Ascending aorta (tissue), 2 donors: Measurements from ENCODE around the gene TUBG1. TPM values are rescaled to one million over a fixed set of nuclear protein-coding genes. Genes with fewer than 3 reads are reported as not detected.
"Not testable (repeated sequence)": the region's sequence is repeated elsewhere in the genome, so short reads cannot be mapped to it uniquely, and the experiment has no call there.

ENCODE experiments used
- DNase-seq, 2 donors: peaks; one replicate each; pipeline ENCODE4 v3.0.0-alpha.2; 2019; ENCODE audit warnings: low spot score in 2 of 2
- H3K27ac ChIP-seq, 2 donors: fragments of 200-600 bp; sonication (generic); one replicate each; pipeline ENCODE4 v1.5.1; 2016 to 2017; ENCODE audit warnings: mild to moderate bottlenecking in 1 of 2
- H3K27me3 ChIP-seq: fragments of 200-600 bp; sonication (generic); one replicate; pipeline ENCODE4 v1.5.1; 2017
- H3K36me3 ChIP-seq, 2 donors: fragments of 200-600 bp; sonication (generic); one replicate each; pipeline ENCODE4 v1.5.1; 2016
- H3K4me1 ChIP-seq, 2 donors: fragments of 200-600 bp; sonication (generic); one replicate each; pipeline ENCODE4 v1.5.1; 2016 to 2017; ENCODE audit warnings: mild to moderate bottlenecking in 1 of 2
- H3K4me3 ChIP-seq, 2 donors: fragments of 200-600 bp; sonication (generic); one replicate each; pipeline ENCODE4 v1.5.1; 2016 to 2017; ENCODE audit warnings: mild to moderate bottlenecking in 1 of 2
- H3K9me3 ChIP-seq, 2 donors: fragments of 200-600 bp; sonication (generic); one replicate each; pipeline ENCODE4 v1.5.1; 2016
- intact Hi-C: fragments of 100-400 bp; cut with DNase I; formaldehyde crosslinking; loops from one replicate; pipeline ENCODE4 v1.15.1; 2023
- total RNA-seq: library from RNA; depleted of rRNA; stranded (reverse); fragments of >200 nt; gene quantifications from one replicate; pipeline ENCODE4 v1.1.0, GENCODE V29; 2016
- TF ChIP-seq, protein P1 (sequence below), 3 experiments: fragments of 200-600 bp in 2 of 3; fragments of 450-650 bp in 1 of 3; sonication (generic) in 2 of 3; IDR thresholded peaks; one replicate each; pipeline ENCODE4 v1.5.1; 2016 to 2019; ENCODE audit warnings: antibody characterized with exemption in 3 of 3, mild to moderate bottlenecking in 1 of 3, moderate library complexity in 1 of 3

TUBG1 gene
- total RNA-seq, 1 donor from 2014 or later: 10.5 TPM

DNA sequence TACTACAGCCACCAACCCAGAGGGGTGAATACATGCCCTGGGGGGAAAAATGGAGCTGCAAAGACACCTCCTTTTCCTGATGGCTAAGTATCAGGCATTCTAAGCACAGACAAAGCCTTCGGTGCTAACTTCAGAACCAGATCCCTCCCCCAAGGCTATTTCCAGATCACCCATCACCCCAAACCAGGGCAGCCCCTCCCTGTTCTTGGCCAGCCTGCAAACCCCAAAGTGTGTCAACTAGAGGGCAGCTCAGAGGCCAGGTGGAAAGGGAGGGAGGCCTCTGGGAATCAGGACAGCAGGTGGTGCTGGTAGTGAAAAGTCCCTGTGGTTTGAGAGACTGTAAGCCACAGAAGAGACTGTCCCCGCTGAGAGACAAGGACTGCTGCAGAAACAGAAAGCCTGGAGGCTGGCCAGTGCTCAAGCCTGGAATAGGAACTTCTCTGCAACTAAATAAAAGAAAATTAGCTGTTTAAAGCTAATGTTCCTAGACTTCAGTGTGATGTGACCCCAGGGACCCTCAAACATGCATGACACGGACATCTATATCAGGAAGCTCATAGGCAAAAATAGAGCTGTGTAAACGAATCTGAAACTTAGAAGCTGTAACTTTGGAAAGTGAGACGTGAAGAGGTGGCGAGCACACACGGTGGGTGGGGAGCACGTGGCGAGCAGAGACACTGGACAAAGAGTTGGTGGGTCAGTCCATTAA lies 9.1 kb downstream of the TUBG1 start:
- no peak for DNase-seq
- peaks cover 20 to 25% of the 10 kb centered on the region in 2 donors for H3K36me3 ChIP-seq
- no peaks in the 10 kb centered on the region for H3K27me3 ChIP-seq
- no peak overlapping the region for H3K4me3 ChIP-seq
- TF ChIP-seq, protein P1, sequence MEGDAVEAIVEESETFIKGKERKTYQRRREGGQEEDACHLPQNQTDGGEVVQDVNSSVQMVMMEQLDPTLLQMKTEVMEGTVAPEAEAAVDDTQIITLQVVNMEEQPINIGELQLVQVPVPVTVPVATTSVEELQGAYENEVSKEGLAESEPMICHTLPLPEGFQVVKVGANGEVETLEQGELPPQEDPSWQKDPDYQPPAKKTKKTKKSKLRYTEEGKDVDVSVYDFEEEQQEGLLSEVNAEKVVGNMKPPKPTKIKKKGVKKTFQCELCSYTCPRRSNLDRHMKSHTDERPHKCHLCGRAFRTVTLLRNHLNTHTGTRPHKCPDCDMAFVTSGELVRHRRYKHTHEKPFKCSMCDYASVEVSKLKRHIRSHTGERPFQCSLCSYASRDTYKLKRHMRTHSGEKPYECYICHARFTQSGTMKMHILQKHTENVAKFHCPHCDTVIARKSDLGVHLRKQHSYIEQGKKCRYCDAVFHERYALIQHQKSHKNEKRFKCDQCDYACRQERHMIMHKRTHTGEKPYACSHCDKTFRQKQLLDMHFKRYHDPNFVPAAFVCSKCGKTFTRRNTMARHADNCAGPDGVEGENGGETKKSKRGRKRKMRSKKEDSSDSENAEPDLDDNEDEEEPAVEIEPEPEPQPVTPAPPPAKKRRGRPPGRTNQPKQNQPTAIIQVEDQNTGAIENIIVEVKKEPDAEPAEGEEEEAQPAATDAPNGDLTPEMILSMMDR (IDR thresholded peaks at IDR 0.05): no peak
- intact Hi-C loops: no loop called here
- peaks cover 0 to 11% of the 10 kb centered on the region in 2 donors for H3K4me1 ChIP-seq
- no peak overlapping the region for H3K27ac ChIP-seq
- H3K9me3 ChIP-seq: no peaks in the 10 kb centered on the region

DNA sequence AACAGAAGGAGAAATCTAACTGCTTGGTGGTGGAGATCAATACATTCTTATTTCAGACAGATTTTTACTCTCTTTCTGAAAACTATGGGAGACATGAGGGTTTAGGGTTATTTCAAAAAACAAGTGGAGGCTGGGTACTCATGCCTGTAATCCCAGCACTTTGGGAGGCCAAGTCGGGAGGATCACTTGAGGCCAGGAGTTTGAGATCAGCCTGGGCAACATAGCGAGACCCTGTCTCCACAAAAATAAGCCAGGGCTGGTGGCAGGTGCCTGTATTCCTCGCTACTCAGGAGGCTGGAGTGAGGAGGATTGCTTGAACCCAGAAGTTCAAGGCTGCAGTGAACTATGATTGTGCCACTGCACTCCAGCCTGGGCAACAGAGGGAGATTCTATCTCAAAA lies 12.5 kb downstream of the TUBG1 start:
- H3K27ac ChIP-seq, intact Hi-C loops, DNase-seq, H3K36me3 ChIP-seq, H3K27me3 ChIP-seq, H3K9me3 ChIP-seq, H3K4me3 ChIP-seq: not testable (repeated sequence)
- peaks cover 0 to 11% of the 10 kb centered on the region in 2 donors for H3K4me1 ChIP-seq

DNA sequence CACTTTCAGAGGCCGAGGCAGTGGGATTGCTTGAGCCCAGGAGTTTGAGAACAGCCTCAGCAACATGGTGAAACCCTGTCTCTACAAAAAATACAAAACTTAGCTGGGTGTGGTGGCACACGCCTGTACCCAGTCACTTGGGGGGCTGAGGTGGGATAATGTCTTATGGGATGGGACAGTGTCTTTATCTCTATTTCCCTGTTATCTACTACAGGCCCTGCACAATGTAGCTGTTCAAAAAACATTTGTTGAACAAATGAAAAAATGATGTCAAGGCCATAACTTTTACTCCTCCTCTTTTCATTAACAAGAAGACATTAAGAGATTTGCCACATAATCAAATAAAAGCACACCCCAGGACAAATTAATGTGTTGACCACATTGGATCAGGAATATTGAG lies 13.8 kb downstream of the TUBG1 start:
- Histone ChIP-seq H3K27me3 (no peaks in the 10 kb centered on the region), H3K9me3 (no peaks in the 10 kb centered on the region), H3K27ac (no peak overlapping the region), H3K4me3 (no peak overlapping the region), H3K4me1 (peaks cover 0 to 6% of the 10 kb centered on the region in 2 donors), H3K36me3 (no peaks in the 10 kb centered on the region)
- DNase-seq: no peak
- intact Hi-C loops: no loop called here
- TF ChIP-seq, protein P1 (IDR thresholded peaks at IDR 0.05): no peak

DNA sequence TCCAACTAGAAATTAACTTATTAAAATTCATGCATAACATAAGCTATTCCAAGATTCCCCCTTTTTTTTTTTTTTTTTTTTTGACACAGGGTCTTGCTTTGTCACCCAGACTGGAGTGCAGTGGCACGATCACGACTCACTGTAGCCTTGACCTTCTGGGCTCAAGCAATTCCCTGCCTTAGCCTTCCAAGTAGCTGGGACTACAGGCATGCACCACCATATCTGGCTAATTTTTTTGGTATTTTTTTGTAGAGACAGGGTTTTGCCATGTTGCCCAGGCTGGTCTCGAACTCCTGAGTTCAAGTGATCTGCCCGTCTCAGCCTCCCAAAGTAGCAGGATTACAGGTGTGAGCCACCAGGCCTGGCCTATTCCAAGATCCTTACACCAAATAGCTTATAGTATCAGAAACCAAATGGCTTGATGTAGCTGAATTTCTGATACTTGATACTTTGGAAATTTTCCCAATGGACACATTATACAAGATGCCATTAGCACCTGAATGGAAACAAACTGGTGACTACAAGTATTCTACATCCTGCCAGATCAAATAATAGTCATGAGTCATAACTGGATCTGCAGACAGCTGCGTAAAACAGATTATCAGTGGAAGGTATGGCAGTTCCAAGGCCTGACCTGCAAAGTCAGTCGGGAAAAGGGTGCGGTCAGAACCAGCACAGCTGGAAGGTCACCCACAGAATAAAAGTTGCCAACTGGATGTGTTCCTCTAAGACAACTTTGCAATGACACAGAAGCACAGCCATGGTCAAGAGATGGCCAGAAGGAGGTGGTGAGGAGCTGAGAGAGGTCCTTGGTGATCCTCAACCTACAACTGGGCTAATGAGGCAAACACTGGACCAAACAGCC lies 14.5 kb downstream of the TUBG1 start:
- Histone ChIP-seq H3K4me1 (no peaks in the 10 kb centered on the region), H3K27me3 (no peaks in the 10 kb centered on the region), H3K27ac (no peak overlapping the region), H3K4me3 (no peak overlapping the region), H3K36me3 (no peaks in the 10 kb centered on the region), H3K9me3 (no peaks in the 10 kb centered on the region)
- intact Hi-C loops: no loop called here
- DNase-seq: no peak
- TF ChIP-seq, protein P1 (IDR thresholded peaks at IDR 0.05): no peak

DNA sequence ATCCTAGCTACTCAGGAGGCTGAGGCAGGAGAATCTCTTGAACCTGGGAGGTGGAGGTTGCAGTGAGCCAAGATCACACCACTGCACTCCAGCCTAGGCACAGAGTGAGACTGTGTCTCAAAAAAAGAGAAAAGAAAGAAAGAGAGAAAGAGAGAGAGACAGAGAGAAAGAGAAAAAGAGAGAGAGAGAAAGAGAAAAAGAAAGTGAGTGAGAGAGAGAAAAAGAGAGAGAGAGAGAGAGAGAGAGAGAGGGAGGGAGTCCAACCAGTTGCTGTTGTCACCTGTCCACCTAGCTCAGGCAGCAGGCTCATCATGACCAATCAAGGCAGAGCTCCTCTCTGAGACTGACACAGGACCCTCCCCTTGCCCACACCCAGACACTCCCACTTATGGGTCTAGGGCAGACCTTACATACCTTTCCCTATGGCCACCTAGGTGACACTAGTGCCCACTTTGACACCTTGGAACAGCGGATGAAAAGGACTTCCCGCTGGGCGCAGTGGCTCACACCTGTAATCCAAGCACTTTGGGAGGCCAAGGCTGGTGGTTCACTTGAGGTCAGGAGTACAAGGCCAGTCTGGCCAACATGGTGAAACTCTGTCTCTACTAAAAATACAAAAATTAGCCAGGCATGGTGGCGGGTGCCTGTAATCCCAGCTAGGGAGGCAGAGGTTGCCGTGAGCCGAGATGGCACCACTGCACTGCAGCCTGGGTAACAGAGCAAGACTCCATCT lies 17.7 kb downstream of the TUBG1 start:
- H3K4me1 ChIP-seq, H3K27ac ChIP-seq, DNase-seq, intact Hi-C loops, H3K36me3 ChIP-seq, H3K4me3 ChIP-seq, H3K9me3 ChIP-seq, H3K27me3 ChIP-seq: not testable (repeated sequence)

DNA sequence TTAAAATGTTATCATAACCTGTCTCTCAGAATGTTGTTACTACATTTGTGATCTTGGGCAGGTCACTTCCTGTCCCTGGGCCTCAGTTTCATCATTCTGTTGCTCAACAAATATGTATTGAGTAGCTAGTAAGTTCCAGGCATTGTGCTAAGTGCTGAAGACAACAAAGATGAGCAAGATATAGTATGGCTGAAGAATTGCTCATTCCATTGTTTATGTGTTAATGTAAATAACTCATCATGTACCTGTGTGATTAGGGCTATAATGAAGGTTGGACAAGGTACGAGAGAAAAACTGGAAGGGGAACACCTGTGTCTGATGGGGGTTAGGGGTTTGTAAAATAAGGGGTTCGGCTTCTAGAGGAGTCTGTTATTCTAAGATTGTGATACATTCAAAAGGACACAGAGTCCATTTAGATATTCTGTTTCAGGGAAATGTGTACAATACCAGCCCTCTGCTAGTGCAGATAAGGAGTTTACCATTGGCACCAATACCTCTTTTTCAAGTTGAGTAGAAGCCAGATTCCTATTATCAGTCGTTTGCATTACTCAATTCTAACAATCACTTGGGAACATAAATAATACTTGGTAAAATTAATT lies 20.0 kb downstream of the TUBG1 start:
- TF ChIP-seq, protein P1 (IDR thresholded peaks at IDR 0.05): no peak
- H3K36me3 ChIP-seq: no peaks in the 10 kb centered on the region
- no peaks in the 10 kb centered on the region for H3K9me3 ChIP-seq
- no peak for DNase-seq
- no peak overlapping the region for H3K27ac ChIP-seq
- H3K27me3 ChIP-seq: no peaks in the 10 kb centered on the region
- no peak overlapping the region for H3K4me3 ChIP-seq
- no peaks in the 10 kb centered on the region for H3K4me1 ChIP-seq
- intact Hi-C loops: no loop called here
